Measurements from ENCODE around the gene TLL1. TPM values are rescaled to one million over a fixed set of nuclear protein-coding genes. Genes with fewer than 3 reads are reported as not detected.
A peak's percentile ranks its signal among the peaks of the same experiment; 100 is the strongest.

Gene TLL1
- total RNA-seq, 1 experiment from 2014 or later, result 5.0 TPM

- Histone ChIP-seq H3K4me3 (ENCODE audit: low read length) (no peak overlapping the region), H3K4me1 (ENCODE audit: insufficient read depth, low read length) (peaks cover 12% of the 10 kb centered on the region), H3K79me2 (ENCODE audit: low read length) (no peaks in the 10 kb centered on the region), H3K9me3 (ENCODE audit: low read length) (no peaks in the 10 kb centered on the region), H3K27me3 (ENCODE audit: low read length) (no peaks in the 10 kb centered on the region), H3K9ac (ENCODE audit: low read length) (no peak overlapping the region), H3K4me2 (ENCODE audit: low read length) (peak overlapping the region; percentile 44; the same call in 1 of the 2 replicates), H2AFZ (ENCODE audit: low read length) (no peak overlapping the region), H3F3A (ENCODE audit: low read length, unreplicated experiment) (no peaks in the 10 kb centered on the region), H4K20me1 (ENCODE audit: low read length) (no peaks in the 10 kb centered on the region), H3K9me2 (replicated peaks; ENCODE audit: low read length) (no peaks in the 10 kb centered on the region), H3K27ac (ENCODE audit: low read length) (no peak overlapping the region), H3K36me3 (ENCODE audit: low read depth, low read length) (no peaks in the 10 kb centered on the region)
- no TSS peak for BruUV-seq (replicated peaks)
- ChIA-PET CTCF (no interaction called here), POLR2A (ENCODE audit: unreplicated experiment) (no interaction called here)
- TF ChIP-seq EZH2phosphoT487 (IDR thresholded peaks at IDR 0.05; ENCODE audit: borderline replicate concordance, low read length) (no peak), CTCF (conservative IDR thresholded peaks at IDR 0.05; ENCODE audit: low read depth, low read length) (no peak), EZH2 (IDR thresholded peaks at IDR 0.05; ENCODE audit: low read length, unreplicated experiment) (no peak)
- DNase-seq (peak; percentile 68), ATAC-seq (no peak; the same call in 1 of the 2 replicates)
- intact Hi-C loops (cut with micrococcal nuclease), result no loop called here
Observed at GRCh38 chr4:166003811-166004210, 130.8 kb downstream of the TLL1 start.

GRCh38 chr4:166006217-166006616 lies 133.2 kb downstream of the TLL1 start:
- ATAC-seq, result no peak
- Histone ChIP-seq H3F3A (ENCODE audit: low read length, unreplicated experiment) (no peaks in the 10 kb centered on the region), H3K27me3 (ENCODE audit: low read length) (no peaks in the 10 kb centered on the region), H3K9ac (ENCODE audit: low read length) (no peak overlapping the region), H3K27ac (ENCODE audit: low read length) (no peak overlapping the region), H3K36me3 (ENCODE audit: low read depth, low read length) (no peaks in the 10 kb centered on the region), H3K9me3 (ENCODE audit: low read length) (no peaks in the 10 kb centered on the region), H4K20me1 (ENCODE audit: low read length) (no peaks in the 10 kb centered on the region), H3K4me2 (ENCODE audit: low read length) (no peak overlapping the region), H2AFZ (ENCODE audit: low read length) (no peak overlapping the region), H3K79me2 (ENCODE audit: low read length) (no peaks in the 10 kb centered on the region), H3K4me1 (ENCODE audit: insufficient read depth, low read length) (peaks cover 12% of the 10 kb centered on the region), H3K9me2 (replicated peaks; ENCODE audit: low read length) (no peaks in the 10 kb centered on the region), H3K4me3 (ENCODE audit: low read length) (no peak overlapping the region)
- BruUV-seq (replicated peaks), result no TSS peak
- TF ChIP-seq EZH2phosphoT487 (IDR thresholded peaks at IDR 0.05; ENCODE audit: borderline replicate concordance, low read length), result no peak
- ChIA-PET CTCF (no interaction called here), POLR2A (ENCODE audit: unreplicated experiment) (no interaction called here)
- no peak for DNase-seq
- intact Hi-C loops (cut with micrococcal nuclease), result no loop called here

GRCh38 chr4:166008510-166008909 lies 135.5 kb downstream of the TLL1 start:
- Histone ChIP-seq H3K9me2 (replicated peaks; ENCODE audit: low read length) (no peaks in the 10 kb centered on the region), H3K4me3 (ENCODE audit: low read length) (no peak overlapping the region), H3K79me2 (ENCODE audit: low read length) (no peaks in the 10 kb centered on the region), H3K9me3 (ENCODE audit: low read length) (no peaks in the 10 kb centered on the region), H3K27ac (ENCODE audit: low read length) (no peak overlapping the region), H4K20me1 (ENCODE audit: low read length) (no peaks in the 10 kb centered on the region), H3K4me2 (ENCODE audit: low read length) (no peak overlapping the region), H2AFZ (ENCODE audit: low read length) (no peak overlapping the region), H3K36me3 (ENCODE audit: low read depth, low read length) (no peaks in the 10 kb centered on the region), H3K9ac (ENCODE audit: low read length) (no peak overlapping the region), H3F3A (ENCODE audit: low read length, unreplicated experiment) (no peaks in the 10 kb centered on the region), H3K27me3 (ENCODE audit: low read length) (no peaks in the 10 kb centered on the region), H3K4me1 (ENCODE audit: insufficient read depth, low read length) (peaks cover 32% of the 10 kb centered on the region)
- CTCF ChIA-PET, result no interaction called here
- ATAC-seq (no peak), DNase-seq (no peak)
- TF ChIP-seq EZH2phosphoT487 (IDR thresholded peaks at IDR 0.05; ENCODE audit: borderline replicate concordance, low read length), result no peak
- no peak for TF ChIP-seq EZH2 (IDR thresholded peaks at IDR 0.05; ENCODE audit: low read length, unreplicated experiment)
- no peak for TF ChIP-seq CTCF (conservative IDR thresholded peaks at IDR 0.05; ENCODE audit: low read depth, low read length)
- POLR2A ChIA-PET (ENCODE audit: unreplicated experiment), result no interaction called here
- BruUV-seq (replicated peaks), result no TSS peak
- intact Hi-C loops (cut with micrococcal nuclease), result no loop called here
